H1 (cell line): Measurements from ENCODE around the gene COL26A1. TPM values are rescaled to one million over a fixed set of nuclear protein-coding genes. Genes with fewer than 3 reads are reported as not detected.

ENCODE experiments used
- EP300 ChIP-seq, 2 experiments: IDR thresholded peaks; 1 replicate in 1 of 2; 2 replicates in 1 of 2; pipeline ENCODE4 v1.6.1; 2011 to 2012; ENCODE audit warnings: low read depth in 2 of 2, low read length in 2 of 2, mild to moderate bottlenecking in 2 of 2, borderline replicate concordance in 1 of 2, inconsistent platforms in 1 of 2, moderate library complexity in 1 of 2
- SP1 ChIP-seq: IDR thresholded peaks from 2 replicates; pipeline ENCODE4 v1.6.1; 2011; ENCODE audit warnings: low read depth, low read length
- polyA plus RNA-seq, 7 experiments: library from polyadenylated mRNA; depleted of rRNA in 3 of 7; stranded (reverse) in 5 of 7; unstranded in 2 of 7; fragments of >200 nt in 5 of 7; fragments of 200-250 nt in 2 of 7; gene quantifications; 1 replicate in 5 of 7; 2 replicates in 1 of 7; 4 replicates in 1 of 7; pipeline versions ENCODE4 v1.2.1 to v1.2.3, GENCODE V29; 2011 to 2013; ENCODE audit warnings: missing spikeins in 2 of 7, mixed read lengths in 2 of 7
- total RNA-seq: library from RNA; stranded (reverse); fragmentation: NEBNext Ultra II Directional; extraction: Animal tissue kit (Norgen Biotek cat#: 25700); gene quantifications from 2 replicates; pipeline ENCODE4 v1.2.1, GENCODE V29; 2021

Gene COL26A1
- total and polyA plus RNA-seq, 2 of the 8 experiments (the other 6 are each of a cell fraction or from before 2014, with no cell fraction given): 51.1 to 68.8 TPM

DNA sequence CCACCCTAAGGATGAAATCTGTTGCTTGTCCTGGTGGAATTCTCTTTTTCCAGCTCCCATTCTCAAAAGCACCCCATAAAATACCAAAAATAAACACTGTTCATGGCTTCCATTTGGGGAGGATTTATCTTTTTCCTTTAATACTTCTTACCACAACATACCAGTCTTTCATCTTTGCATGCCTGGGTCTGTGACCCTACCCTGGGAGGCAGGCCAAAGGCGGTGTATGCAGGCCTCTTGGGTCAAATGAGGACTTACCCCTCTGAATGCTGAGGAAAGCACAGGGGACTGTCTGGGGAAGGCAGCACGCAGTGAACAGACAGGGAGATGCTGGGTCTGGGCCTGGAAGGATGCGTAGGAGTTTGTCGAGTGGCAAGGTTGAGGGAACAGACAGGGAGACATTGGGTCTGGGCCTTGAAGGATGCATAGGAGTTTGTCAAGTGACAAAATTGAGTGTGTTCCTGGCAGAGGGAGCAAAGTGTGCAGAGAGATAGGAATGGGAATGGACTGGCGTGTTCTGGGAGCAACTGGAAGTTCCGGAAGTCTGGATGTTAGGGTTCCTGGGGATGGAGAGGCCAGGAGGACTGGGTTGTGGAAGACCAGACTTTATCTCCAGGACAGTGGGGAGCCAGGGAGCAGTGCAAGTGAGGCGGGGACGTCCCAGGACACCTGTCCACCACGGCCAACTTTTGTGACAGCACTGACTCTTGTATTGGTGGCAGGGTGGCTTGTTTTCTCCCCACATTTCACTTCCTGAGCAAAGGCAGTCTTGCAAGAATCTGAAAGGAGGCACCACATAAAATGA lies 225.7 kb downstream of the COL26A1 start (continued):
- TF ChIP-seq EP300 (IDR thresholded peaks at IDR 0.05; ENCODE audit: borderline replicate concordance in 1 of 2, low read depth in 2 of 2, low read length in 2 of 2) (no peak), SP1 (no peak)
